ENCODE results near the gene CTNND2. TPM values are rescaled to one million over a fixed set of nuclear protein-coding genes. Genes with fewer than 3 reads are reported as not detected.
A peak's percentile ranks its signal among the peaks of the same experiment; 100 is the strongest.

Gene CTNND2
- total RNA-seq, 1 experiment from 2014 or later = 11.4 TPM

DNA sequence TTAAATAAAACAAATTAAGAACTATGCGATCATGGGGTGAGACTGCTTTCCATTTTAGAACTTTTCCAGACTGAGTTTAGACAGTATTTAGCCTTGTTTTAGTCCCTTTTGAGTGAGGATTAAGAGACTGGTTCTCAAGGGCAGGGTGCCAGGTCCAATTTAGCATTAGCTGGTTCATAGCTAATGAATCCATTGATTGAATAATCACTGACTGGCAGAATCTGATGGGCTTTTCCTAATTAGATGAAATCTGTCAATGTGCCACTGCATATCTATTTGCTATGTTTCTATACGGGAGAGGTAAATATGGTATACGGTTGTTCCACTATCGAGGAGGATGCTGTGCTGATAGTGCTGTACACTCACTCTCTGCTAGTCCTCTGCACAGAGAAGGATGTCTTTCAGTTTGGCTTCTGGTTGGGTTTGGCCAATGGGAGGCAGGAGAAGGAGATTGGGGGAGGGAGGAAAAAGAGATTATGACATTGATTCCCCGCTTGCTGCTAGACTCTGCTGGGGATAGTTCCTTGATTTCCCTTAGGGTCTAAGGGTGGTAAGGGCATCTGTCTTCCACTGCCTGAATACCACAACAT lies 496.6 kb downstream of the CTNND2 start:
- DNase-seq (ENCODE audit: extremely low read depth, low read depth) = no peak

DNA sequence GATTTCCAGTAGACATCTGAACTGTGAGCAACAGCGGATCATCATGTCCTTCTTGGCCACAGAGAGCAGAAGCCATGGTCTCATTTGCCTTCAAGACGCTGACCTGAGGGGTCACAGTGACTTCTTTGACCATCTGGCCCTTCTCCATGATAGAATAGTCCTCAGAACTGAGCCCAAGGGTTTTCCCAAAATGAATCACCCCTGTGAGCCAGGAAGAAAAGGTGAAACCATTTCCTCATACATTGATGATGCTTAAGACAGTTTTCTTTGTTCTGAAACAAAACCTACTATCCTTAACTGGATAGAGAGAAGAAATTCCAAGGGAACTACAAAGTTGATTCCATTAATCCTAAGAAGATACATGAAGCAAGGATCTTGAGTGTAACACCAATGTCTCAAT lies 503.9 kb downstream of the CTNND2 start:
- no peak for DNase-seq (ENCODE audit: extremely low read depth, low read depth)

- no peak for DNase-seq (ENCODE audit: extremely low read depth, low read depth)
These were observed 505.5 kb downstream of the CTNND2 start for GRCh38 chr5:11398728-11399127.

DNA sequence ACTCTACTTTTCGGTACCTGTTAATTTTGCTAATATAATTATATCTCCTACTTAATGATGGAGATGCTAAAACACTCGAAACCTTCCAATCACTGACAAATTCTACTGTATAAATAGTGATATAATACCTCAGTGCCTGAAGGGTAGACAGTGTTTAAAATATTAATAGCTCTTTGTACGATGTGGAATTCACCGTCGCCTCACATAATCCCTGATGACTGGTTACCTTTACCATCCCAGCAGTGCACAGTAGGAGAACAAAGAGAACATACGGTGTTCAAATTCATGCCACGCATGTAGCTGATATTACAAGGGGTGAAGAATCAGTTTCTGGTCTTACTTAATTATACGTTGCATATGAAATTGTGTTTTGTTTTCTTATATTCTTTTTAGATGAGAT lies 506.7 kb downstream of the CTNND2 start:
- DNase-seq (ENCODE audit: extremely low read depth, low read depth) = no peak

DNA sequence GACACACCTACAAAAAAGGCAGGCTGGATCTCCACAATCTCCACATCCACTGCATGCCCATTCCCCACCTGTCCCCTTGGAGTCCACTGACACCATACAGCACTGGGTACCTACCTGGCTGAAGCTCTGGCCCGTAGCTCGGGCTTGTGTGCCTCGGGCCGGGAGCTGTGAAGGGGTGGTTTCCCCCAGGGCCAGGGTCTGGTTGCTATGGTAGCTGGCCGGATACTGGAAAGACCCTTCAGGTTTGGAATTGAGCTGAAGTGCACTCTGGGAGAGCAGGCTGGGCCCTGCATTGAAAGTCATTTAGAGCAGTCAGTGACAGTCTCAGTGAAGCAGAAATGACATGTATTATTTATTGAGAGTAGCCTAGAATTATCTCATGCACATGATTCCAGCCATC lies 507.3 kb downstream of the CTNND2 start:
- DNase-seq (ENCODE audit: extremely low read depth, low read depth) = no peak

DNA sequence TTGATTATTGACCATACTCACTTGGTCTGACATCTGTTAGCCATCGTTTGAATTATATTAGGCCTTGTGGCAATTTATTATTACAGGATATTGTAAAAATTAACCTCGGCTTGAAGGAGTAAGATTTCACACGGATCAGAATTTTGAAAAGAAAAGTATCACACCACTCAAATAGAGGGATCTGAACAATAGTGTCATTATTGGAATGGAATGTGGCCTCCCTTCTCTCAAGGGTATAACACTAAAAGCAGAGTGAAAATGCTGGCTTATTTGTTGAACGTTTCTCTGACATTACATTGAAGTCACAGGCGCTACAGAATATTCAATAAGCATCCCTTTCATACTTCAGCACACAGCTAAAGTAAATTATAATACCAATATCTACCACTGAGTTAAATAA lies 509.3 kb downstream of the CTNND2 start:
- no peak for DNase-seq (ENCODE audit: extremely low read depth, low read depth)

- no peak for DNase-seq (ENCODE audit: extremely low read depth, low read depth)
These were observed 513.9 kb downstream of the CTNND2 start for GRCh38 chr5:11390291-11390767.

- no peak for DNase-seq (ENCODE audit: extremely low read depth, low read depth)
These were observed 516.9 kb downstream of the CTNND2 start for GRCh38 chr5:11387382-11387781.

GRCh38 chr5:11386398-11386797 lies 517.8 kb downstream of the CTNND2 start:
- no peak for DNase-seq (ENCODE audit: extremely low read depth, low read depth)

DNA sequence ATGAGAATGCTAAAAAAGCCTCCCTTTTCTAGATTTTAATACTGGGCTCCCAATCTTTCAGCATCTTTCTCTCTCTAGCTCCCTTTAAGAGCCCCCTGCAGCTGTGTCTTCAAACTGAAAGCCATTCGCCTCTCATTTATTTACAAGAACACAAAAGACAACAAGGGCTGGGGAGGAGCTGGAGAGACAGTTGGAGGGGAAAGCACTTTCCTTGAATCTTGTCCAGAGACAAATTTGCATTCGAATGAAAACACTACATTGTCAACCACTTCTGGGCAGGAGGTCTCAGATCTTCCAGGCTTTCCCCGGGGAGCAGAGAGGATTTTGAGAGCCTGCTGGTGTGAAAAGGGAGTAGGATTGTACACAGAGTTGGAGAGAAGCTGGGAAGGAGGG lies 518.3 kb downstream of the CTNND2 start:
- no peak for DNase-seq (ENCODE audit: extremely low read depth, low read depth)

DNA sequence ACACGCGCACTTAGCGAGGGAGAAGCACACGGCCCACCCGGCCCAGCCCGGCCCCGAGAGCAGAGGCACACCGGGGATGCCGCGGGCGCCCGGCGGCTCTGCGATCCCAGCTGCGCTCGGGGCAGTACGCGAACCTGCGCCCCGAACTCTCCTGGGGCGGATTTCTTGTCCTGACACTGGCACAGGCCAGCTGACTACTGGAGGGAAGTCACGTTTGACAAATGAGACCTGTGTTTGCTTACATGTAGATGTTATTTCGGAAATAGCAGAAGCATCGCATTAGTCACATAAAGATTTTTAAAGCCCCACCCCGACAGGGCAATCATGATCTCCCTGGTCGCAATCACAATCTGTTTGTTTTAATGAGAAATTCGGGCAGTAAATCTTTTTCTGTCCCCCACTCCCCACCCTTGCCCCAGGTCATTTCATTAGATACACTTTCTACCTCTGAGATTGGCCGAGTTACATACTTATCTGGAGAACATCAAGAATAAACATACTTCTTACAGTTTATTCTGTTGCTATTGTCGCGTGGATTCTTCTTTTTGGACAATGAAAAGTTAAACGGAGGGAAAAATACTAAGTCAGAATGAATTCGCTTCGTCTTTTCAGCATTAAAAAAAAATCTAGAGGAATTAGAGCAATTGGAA lies 518.9 kb downstream of the CTNND2 start:
- DNase-seq (ENCODE audit: extremely low read depth, low read depth) = peak; percentile 46

DNA sequence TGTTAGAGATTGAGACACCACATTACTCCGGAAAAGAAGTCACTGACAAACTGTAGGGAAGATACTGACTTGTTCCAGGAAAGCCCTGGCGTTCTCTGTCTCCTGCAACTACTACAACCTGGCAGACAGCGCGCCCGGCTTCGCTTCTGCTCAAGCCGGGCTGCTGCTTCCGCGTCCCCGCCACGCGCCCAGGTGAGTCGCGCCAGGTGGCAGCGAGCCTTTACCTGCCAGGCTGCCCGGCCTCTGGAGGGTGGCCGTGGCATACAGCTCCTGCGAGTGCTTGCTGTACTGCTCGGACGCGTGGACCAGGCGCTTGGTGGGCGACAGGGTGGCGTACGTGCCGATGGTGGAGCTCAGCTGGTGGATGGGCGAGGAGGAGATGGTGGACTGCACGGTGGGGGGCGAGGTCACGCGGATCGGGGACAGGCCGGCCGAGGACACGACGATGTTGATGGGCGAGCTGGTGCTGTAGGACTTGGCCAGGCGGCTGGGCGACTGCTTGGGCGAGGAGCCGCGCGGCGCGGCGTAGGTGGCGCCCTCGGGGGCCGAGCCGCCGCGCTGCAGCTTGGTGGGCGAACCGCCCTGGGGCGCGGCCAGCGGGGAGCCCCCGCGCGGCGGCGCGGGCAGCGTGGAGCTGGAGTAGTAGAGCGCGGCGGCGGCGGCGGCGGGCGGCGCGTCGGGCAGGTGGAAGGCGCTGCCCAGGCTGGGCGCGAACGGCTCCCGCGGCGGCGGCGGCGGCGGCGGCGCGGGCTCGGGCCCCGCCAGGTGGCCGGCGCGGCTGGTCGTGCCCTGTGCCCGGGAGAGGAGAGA lies 519.6 kb downstream of the CTNND2 start:
- DNase-seq (ENCODE audit: extremely low read depth, low read depth) = no peak

GRCh38 chr5:11383506-11384095 lies 520.6 kb downstream of the CTNND2 start:
- no peak for DNase-seq (ENCODE audit: extremely low read depth, low read depth)

GRCh38 chr5:11378461-11378860 lies 525.8 kb downstream of the CTNND2 start:
- DNase-seq (ENCODE audit: extremely low read depth, low read depth) = no peak

DNA sequence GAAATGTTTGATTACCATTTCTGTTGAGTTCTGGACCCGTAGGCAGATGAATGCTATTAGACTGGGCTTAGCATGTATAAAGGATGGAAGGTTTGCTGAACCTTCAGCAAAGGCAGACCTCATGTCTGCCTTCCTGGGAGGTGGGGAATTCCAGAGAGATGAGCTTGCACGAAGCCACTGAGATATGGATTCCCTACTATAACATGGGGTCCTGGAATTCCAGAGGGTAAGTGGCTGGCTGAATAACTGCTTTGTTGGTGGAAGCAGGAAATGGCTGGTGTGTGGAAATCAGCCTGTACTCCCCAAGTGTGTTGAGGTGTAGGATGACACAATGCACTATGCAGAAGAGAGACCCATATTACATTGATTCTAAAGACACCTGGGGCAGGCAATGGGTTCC lies 526.4 kb downstream of the CTNND2 start:
- no peak for DNase-seq (ENCODE audit: extremely low read depth, low read depth)

DNA sequence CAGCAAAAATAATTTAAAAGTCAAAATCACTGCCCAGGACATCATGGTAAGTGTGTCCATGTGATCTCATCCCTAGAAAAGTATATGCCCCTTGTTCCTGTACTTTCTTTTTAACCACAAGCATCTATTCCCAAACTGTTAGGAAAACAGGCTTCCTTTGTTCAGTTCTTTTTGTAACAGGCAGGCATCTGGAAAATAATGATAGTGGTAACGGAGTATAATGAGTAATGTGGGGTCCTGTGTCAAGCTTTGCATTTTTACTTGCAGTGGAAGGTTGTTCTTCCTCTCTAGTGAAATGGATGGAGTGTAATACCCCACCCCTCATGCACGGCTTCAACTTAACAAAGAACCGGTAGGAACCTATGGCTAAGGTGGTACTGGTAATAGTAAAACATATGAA lies 532.1 kb downstream of the CTNND2 start:
- DNase-seq (ENCODE audit: extremely low read depth, low read depth) = no peak

DNA sequence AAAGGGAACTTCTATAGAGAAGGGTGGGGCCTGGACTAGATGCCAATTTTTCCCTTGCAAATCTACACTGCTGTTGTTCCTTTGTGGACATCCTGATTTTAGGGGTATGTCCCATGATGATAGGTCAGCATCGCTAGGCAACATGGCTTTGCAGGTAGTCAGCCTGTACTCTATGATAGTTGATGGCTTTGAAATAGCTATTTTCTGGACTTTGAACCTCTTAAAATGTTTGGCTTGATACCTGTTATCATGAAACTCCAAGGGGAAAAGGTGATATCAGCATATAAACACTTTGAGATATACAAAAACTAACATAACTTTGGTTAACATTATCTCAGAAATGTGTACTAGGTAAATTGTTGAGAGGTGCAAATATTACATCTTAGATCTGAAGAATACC lies 533.2 kb downstream of the CTNND2 start:
- DNase-seq (ENCODE audit: extremely low read depth, low read depth) = no peak

DNA sequence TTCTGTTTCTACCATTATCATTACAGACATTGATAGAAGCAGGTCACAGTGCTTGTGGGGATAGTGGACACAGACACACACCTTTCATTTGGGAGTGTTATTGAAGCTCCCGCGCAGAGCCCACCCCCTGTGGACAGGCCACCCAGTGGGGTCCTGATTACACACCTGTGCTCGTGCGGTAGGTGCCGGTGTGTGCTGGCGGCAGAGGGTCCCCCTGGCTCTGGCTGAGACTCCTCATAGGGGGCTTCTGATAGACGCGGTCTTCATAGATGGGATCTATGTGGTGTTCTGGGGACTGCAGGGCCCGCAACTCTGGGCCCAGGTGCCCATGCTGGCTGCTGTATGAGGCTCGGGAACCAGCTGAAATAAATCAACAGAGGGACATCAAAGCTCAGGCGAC lies 539.7 kb downstream of the CTNND2 start:
- DNase-seq (ENCODE audit: extremely low read depth, low read depth) = no peak

DNA sequence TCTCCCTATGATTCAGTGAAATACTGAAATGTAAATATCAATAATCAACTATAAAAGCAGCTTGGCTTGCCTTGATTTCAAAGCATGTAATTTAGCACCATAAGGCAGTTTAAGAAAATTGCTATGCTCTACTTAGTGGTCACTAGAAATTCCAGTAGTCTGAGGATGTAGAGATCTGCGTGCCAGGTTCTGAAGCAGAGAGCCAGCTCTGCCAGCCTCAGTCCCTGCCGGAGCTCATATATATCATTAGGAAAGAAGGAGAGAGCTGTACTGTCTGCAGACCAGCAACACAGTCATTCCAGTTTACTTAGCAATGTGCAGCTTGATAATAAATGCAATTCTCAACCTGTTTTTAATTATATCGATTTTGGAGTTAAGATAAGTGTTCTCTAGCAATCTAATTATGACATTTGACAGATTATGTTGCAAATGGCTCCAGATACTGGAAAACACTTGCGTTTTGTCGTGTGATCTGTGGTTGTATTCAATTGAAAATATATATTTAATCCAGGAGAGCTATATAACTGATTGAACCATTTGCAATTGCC lies 540.5 kb downstream of the CTNND2 start:
- DNase-seq (ENCODE audit: extremely low read depth, low read depth) = no peak

DNA sequence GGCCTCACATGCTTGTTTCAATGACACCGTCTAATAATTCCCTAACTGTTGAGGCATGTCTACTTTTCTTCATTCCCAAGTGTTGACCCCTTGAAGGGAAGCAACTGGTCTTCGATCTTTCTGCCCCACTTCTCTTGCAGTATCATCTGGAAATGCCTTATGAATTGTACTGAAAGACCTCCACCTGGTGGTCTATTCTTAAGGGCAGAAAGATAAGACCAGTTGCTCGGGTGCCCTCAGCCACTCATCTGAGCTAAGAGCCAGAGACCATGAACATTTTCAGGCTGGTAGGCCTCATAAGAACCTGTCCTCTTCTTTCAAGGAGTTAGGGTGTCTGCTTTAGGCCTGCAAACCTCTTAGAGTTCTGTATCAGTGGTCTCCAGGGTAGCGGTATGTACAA lies 542.5 kb downstream of the CTNND2 start:
- DNase-seq (ENCODE audit: extremely low read depth, low read depth) = no peak

DNA sequence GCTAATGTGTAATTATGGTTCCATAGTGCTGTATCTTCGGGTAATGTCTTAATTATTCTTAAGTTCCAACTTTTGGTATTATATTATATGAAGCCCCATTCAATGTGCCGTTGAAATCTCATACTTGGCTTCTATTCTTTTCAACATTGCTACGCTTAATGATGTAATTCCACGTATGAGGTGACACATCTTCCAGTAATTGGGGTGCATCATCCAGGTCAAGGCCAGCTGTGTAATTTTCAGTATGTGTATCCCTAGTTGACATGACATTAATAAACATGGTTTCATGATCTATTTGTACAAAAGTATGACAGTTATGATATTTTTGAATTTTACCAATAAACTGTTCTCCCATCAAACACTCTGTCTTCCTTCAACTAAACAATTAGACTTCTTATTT lies 546.3 kb downstream of the CTNND2 start:
- no peak for DNase-seq (ENCODE audit: extremely low read depth, low read depth)

All from NCI-H460 (cell line).